ENCODE results near the gene VAV3.
"Not testable (repeated sequence)": the region's sequence is repeated elsewhere in the genome, so short reads cannot be mapped to it uniquely, and the experiment has no call there.

The VAV3 gene

GRCh38 chr1:107965110-107965991 lies at the start of gene VAV3:
Gene VAV3, minus strand, starts transcription at chr1:107965180. Its CDS starts 311 bp downstream, at chr1:107964869.
- in situ Hi-C loops (cut with HindIII; ENCODE audit: low sequenced_read_pairs): no loop called here

- in situ Hi-C loops (cut with HindIII; ENCODE audit: low sequenced_read_pairs): no loop called here
Measured at GRCh38 chr1:108012553-108012952, 47.6 kb upstream of the VAV3 start.

- in situ Hi-C loops (cut with HindIII; ENCODE audit: low sequenced_read_pairs): no loop called here
Measured at GRCh38 chr1:108011295-108011694, 46.3 kb upstream of the VAV3 start.

GRCh38 chr1:108010581-108010980 lies 45.6 kb upstream of the VAV3 start:
- in situ Hi-C loops (cut with HindIII; ENCODE audit: low sequenced_read_pairs): no loop called here

GRCh38 chr1:108009603-108010195 lies 44.7 kb upstream of the VAV3 start:
- in situ Hi-C loops (cut with HindIII; ENCODE audit: low sequenced_read_pairs): no loop called here

- in situ Hi-C loops (cut with HindIII; ENCODE audit: low sequenced_read_pairs): no loop called here
Measured at GRCh38 chr1:108007531-108007930, 42.6 kb upstream of the VAV3 start.

GRCh38 chr1:108007070-108007469 lies 42.1 kb upstream of the VAV3 start:
- in situ Hi-C loops (cut with HindIII; ENCODE audit: low sequenced_read_pairs): no loop called here

GRCh38 chr1:108004919-108005318 lies 39.9 kb upstream of the VAV3 start:
- in situ Hi-C loops (cut with HindIII; ENCODE audit: low sequenced_read_pairs): not testable (repeated sequence)

GRCh38 chr1:108000620-108001111 lies 35.7 kb upstream of the VAV3 start:
- in situ Hi-C loops (cut with HindIII; ENCODE audit: low sequenced_read_pairs): no loop called here

GRCh38 chr1:108000184-108000583 lies 35.2 kb upstream of the VAV3 start:
- in situ Hi-C loops (cut with HindIII; ENCODE audit: low sequenced_read_pairs): no loop called here

- in situ Hi-C loops (cut with HindIII; ENCODE audit: low sequenced_read_pairs): no loop called here
Measured at GRCh38 chr1:107997866-107998265, 32.9 kb upstream of the VAV3 start.

GRCh38 chr1:107993920-107994319 lies 28.9 kb upstream of the VAV3 start:
- in situ Hi-C loops (cut with HindIII; ENCODE audit: low sequenced_read_pairs): loop anchor here (5.0 kb wide), 1 partner anchor 48 kb away; no protein-coding TSS in a partner anchor

- in situ Hi-C loops (cut with HindIII; ENCODE audit: low sequenced_read_pairs): loop anchor here (5.0 kb wide), 1 partner anchor 50 kb away; no protein-coding TSS in a partner anchor
Measured at GRCh38 chr1:107992347-107992746, 27.4 kb upstream of the VAV3 start.

- in situ Hi-C loops (cut with HindIII; ENCODE audit: low sequenced_read_pairs): loop anchor here (5.0 kb wide), 1 partner anchor 51 kb away; no protein-coding TSS in a partner anchor
Measured at GRCh38 chr1:107991371-107992066, 26.5 kb upstream of the VAV3 start.

- in situ Hi-C loops (cut with HindIII; ENCODE audit: low sequenced_read_pairs): loop anchor here (5.0 kb wide), 1 partner anchor 52 kb away; no protein-coding TSS in a partner anchor
Measured at GRCh38 chr1:107990606-107991005, 25.6 kb upstream of the VAV3 start.

- in situ Hi-C loops (cut with HindIII; ENCODE audit: low sequenced_read_pairs): no loop called here
Measured at GRCh38 chr1:107981277-107981676, 16.3 kb upstream of the VAV3 start.

- in situ Hi-C loops (cut with HindIII; ENCODE audit: low sequenced_read_pairs): no loop called here
Measured at GRCh38 chr1:107979926-107980325, 14.9 kb upstream of the VAV3 start.

GRCh38 chr1:107979088-107979487 lies 14.1 kb upstream of the VAV3 start:
- in situ Hi-C loops (cut with HindIII; ENCODE audit: low sequenced_read_pairs): no loop called here

- in situ Hi-C loops (cut with HindIII; ENCODE audit: low sequenced_read_pairs): no loop called here
Measured at GRCh38 chr1:107976836-107977235, 11.9 kb upstream of the VAV3 start.

GRCh38 chr1:107976431-107976830 lies 11.5 kb upstream of the VAV3 start:
- in situ Hi-C loops (cut with HindIII; ENCODE audit: low sequenced_read_pairs): no loop called here

- in situ Hi-C loops (cut with HindIII; ENCODE audit: low sequenced_read_pairs): no loop called here
Measured at GRCh38 chr1:107975851-107976250, 10.9 kb upstream of the VAV3 start.
